DLD1 (cell line): Measurements from ENCODE around the gene KIAA1217.

Experiments
- in situ Hi-C: cut with HindIII; loops from 2 replicates; pipeline ENCODE4 v1.10.0; 2017; ENCODE audit warnings: low sequenced_read_pairs

KIAA1217 gene

DNA sequence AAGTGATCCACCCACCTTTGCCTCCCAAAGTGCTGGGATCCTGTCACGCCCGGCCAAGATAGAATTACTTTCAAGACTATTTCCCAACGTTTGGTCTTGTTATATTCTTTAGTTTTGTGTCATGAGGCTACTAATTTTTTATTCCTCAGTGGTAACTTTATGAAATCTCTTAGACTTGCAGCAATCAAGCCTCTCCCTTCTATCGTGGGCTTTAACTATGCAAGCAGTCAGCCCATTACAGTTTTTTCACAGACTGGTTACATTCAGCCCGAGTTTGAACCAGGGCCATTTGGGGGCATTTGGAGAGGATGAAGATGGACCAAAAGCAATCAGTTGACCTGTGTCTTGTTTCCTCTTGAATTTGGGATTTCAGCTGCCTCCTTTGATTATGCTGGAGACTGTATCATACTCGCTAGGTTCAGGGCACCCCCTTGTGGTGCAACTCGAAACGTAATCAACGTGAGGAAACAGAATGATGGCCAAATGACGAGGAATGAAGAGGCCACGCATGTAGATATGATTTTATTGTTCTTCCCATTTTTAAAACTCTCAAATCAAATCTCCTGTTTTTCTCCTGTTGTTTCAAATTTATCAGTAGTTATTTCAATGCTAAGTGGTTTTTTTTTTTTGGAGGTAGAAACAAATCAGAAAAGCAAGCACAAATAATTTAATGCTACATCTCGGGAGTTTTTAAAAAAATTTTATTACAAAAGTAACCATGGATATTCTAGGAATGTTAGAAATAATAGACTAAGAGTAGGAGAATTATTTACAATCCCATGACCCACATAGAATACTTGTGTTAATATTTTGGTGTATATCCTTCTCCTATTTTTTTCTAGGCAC is 151.6 kb downstream of the KIAA1217 start:
- in situ Hi-C loops, result no loop called here

GRCh38 chr10:24363070-24363469 is 154.1 kb downstream of the KIAA1217 start:
- in situ Hi-C loops, result no loop called here

- in situ Hi-C loops, result no loop called here
These were observed 158.8 kb downstream of the KIAA1217 start for GRCh38 chr10:24367688-24368087.

DNA sequence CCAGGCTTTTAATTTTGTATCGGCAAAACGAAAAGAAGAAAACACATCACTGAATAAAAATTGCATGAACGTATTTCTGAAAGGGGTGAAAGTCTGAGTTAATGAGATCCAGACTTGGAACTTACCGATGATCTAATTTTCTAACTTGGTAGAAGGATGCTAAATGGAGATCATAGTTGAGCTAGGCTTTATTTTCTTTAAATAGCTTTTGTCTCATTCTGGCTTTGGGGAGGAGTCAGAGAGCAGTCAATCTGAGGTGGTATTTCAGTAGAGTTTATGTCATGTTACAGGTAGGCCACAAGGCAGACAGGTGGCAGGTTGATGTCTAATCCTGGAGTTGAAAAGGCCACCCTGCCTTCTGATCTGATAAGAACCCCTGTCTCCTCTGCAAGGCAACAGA is 161.9 kb downstream of the KIAA1217 start:
- in situ Hi-C loops, result no loop called here

GRCh38 chr10:24371396-24371795 is 162.5 kb downstream of the KIAA1217 start:
- in situ Hi-C loops, result no loop called here

GRCh38 chr10:24374134-24374915 is 165.4 kb downstream of the KIAA1217 start:
- in situ Hi-C loops, result no loop called here

GRCh38 chr10:24375510-24375909 is 166.6 kb downstream of the KIAA1217 start:
- in situ Hi-C loops, result no loop called here

GRCh38 chr10:24376731-24377130 is 167.8 kb downstream of the KIAA1217 start:
- in situ Hi-C loops, result no loop called here

GRCh38 chr10:24378126-24378920 is 169.4 kb downstream of the KIAA1217 start:
- in situ Hi-C loops, result no loop called here

GRCh38 chr10:24381235-24382010 is 172.5 kb downstream of the KIAA1217 start:
- in situ Hi-C loops, result no loop called here

GRCh38 chr10:24382045-24382444 is 173.1 kb downstream of the KIAA1217 start:
- in situ Hi-C loops, result no loop called here

GRCh38 chr10:24382596-24382978 is 173.6 kb downstream of the KIAA1217 start:
- in situ Hi-C loops, result no loop called here

DNA sequence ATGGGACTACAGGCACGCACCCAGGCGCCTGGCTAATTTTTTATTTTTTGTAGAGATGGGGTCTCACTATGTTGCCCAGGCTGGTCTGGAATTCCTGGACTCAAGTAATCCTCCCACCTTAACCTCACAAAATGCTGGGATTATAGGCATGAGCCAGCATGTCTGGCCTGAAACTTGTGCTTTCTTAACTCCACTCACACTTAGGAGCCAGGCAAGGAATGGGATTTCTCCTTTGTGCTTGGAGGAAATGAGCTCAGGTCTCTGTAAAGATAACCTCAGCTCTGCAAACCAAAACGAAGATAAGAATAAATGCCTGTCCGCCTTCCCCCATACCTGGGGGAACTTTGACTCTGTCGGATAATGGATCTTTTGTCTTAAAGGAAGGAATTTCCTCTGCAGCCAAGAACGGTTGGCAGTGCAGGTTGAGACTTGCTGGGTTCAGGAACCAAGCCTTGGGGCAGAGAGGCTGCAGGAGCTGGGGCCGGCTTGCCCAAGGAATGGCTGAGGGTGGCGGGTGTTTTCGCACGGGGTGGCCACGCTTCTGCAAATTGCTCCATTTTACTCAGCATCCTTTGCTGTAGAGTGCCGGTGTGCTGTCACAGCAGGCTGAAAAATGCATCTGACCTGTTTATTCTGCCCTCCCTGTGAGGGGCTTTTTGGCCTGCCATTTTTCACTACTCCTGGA is 174.2 kb downstream of the KIAA1217 start:
- in situ Hi-C loops, result no loop called here

DNA sequence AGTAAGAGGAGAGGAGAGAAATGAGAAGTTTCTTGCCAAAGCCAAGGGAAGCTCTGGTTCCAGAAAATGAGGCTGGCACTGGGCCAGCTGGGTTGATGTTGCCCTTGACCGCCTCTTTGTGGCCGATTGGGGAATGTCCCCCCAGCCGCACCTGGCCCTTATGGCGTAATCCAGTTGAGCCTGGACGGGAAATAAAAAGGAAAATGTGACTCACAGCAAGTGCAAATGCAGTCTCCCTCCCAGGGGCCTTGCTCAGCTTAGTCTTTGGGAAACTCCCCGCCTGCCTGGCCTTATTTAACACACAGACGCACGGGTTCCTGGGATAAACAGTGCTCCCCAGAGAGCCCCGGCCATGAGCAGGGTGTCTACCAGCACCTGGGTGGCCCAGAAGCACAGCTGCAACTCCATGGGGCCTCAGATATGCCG is 174.8 kb downstream of the KIAA1217 start:
- in situ Hi-C loops, result no loop called here

GRCh38 chr10:24384954-24385353 is 176.0 kb downstream of the KIAA1217 start:
- in situ Hi-C loops, result no loop called here

DNA sequence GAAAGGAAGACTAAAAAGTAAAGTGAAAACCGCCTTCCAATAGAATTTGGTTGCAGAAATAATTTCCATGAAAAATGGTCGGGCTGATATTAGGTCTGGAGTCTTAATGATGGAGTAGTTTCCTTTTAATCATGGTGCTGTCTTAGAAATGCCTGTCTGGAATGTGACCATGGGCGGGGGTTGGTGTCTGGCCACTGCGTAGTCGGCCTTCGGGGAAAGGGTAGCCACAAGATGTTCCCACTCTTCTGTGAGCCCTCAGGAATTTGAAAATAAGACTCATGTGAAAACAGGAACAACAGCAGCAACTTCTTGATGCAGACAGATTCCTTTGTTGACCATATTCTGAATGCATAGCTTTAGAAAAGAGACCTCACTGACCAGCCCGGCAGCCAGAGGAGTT is 176.8 kb downstream of the KIAA1217 start:
- in situ Hi-C loops, result no loop called here

DNA sequence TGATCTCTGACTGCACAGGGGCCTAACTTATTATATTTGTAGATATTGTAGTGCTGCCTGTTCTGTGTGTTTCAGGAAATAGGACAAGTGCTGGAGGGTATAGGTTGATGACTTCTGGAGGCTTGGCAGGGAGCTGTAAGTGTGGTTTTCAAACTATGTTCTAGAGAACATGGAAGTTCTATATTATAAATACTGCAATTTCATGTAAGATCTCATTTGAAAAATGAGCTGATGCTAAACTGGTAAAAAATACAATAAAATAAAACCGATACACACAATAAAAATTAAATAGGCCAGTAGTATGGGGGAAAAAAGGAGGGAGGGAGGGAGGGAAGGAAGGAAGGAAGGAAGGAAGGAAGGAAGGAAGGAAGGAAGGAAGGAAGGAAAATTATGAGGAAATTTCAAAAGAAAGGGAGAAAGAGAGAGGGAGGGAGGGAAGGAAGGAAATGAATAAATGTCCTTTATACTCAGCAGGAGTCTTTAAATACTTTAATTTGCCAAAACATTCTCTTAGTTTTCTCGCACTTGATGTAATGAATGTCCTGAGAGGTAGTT is 181.3 kb downstream of the KIAA1217 start:
- in situ Hi-C loops, result no loop called here

DNA sequence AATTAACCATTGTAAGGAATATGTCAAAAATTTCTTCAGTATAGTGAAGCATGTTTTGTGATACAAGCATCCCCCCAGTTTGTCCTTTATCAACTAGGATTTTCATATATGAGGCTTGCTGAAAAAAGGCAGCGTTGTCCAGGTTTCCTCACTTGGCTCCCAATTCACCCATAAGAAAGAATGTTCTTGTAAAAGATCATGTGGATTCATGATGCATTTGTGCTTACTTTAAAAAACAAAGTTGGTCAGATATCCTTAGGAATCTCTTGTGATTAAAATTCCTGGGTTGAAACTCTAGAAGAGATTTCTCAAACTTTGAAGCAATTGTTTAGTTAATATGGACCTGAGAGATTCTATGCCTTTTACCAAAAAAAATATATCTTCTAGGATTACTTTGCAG is 181.8 kb downstream of the KIAA1217 start:
- in situ Hi-C loops, result no loop called here

DNA sequence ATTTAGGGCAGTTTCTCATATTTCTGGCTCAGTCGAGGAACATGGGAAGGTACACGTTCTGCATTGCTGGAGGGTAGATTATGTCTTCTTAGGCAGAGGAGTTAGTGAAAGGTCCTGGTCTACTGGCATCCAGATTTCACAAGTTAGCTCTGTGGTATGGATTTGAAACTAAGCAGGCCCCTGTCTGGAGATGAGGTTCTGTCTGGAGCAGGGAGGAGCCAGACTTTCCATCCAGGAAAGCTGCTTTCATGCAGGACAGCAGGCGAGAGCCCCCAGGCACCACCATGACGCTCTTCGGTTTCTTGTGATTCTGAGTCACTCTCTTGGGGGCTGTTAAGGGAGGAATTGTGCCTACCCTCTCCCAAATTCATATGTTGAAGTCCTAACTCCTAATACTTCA is 184.3 kb downstream of the KIAA1217 start:
- in situ Hi-C loops, result no loop called here
